Breast epithelium (tissue), 3 donors: ENCODE results near the gene RIC8A.

Experiments used
- POLR2A ChIP-seq: fragments of 450-650 bp; IDR thresholded peaks from one replicate; pipeline ENCODE4 v1.6.1; 2016; ENCODE audit warnings: antibody characterized with exemption, mild to moderate bottlenecking, moderate library complexity
- TF ChIP-seq, protein P1 (sequence below), 3 donors: fragments of 450-650 bp; IDR thresholded peaks; one replicate each; pipeline ENCODE4 v1.5.1; 2016 to 2017; ENCODE audit warnings: antibody characterized with exemption in 3 of 3, mild to moderate bottlenecking in 3 of 3, moderate library complexity in 3 of 3

DNA sequence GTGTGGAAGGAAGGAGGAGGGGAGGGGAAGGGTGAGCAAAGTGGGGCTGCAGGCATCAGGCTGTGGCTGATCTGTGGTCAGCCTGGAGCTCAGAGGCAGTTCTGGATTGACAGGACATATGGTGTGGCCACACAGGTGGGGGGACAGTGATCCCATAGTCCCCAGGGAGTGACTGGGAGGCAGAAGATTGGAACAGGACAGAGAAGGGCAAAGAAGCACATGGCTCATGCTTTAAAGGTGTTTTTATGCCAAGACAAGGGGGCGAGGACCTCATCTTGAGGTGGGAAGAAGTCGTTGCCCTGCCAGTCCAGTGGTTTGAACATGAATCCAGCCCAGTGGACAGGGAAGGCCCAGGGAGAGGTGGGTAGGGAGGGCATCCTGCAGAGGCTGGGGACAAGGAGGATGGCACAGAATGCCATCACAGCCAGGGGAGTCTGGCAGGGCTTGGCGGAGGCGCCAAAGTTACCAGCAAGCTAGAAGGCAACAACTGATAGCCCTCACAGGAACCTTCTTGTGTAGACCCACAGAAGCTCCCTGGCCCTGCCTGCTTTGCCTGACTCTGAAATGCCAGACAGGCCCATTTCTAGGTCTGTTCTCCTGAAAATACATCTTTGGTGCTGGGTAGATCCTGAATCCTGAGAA is 3.4 kb upstream of the RIC8A start:
- TF ChIP-seq, protein P1, sequence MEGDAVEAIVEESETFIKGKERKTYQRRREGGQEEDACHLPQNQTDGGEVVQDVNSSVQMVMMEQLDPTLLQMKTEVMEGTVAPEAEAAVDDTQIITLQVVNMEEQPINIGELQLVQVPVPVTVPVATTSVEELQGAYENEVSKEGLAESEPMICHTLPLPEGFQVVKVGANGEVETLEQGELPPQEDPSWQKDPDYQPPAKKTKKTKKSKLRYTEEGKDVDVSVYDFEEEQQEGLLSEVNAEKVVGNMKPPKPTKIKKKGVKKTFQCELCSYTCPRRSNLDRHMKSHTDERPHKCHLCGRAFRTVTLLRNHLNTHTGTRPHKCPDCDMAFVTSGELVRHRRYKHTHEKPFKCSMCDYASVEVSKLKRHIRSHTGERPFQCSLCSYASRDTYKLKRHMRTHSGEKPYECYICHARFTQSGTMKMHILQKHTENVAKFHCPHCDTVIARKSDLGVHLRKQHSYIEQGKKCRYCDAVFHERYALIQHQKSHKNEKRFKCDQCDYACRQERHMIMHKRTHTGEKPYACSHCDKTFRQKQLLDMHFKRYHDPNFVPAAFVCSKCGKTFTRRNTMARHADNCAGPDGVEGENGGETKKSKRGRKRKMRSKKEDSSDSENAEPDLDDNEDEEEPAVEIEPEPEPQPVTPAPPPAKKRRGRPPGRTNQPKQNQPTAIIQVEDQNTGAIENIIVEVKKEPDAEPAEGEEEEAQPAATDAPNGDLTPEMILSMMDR (IDR thresholded peaks at IDR 0.05), result no peak
- TF ChIP-seq POLR2A, result no peak
